Testis (tissue), 2 donors: ENCODE results near the gene CNGB1.

Source experiments
- CTCF ChIP-seq, 3 experiments: fragments of 450-650 bp in 2 of 3; fragments of 200-600 bp in 1 of 3; sonication (generic) in 1 of 3; IDR thresholded peaks; one replicate each; pipeline ENCODE4 v1.5.1; 2016 to 2019; ENCODE audit warnings: antibody characterized with exemption in 3 of 3, mild to moderate bottlenecking in 2 of 3, moderate library complexity in 1 of 3
- POLR2A ChIP-seq: fragments of 450-650 bp; IDR thresholded peaks from one replicate; pipeline ENCODE4 v1.6.1; 2017; ENCODE audit warnings: antibody characterized with exemption, mild to moderate bottlenecking, moderate library complexity

- TF ChIP-seq POLR2A = no peak
- no peak for TF ChIP-seq CTCF (IDR thresholded peaks at IDR 0.05)
Measured at GRCh38 chr16:57893559-57894389, 77.2 kb downstream of the CNGB1 start.
